CD4-positive, alpha-beta T cell treated with Interleukin-6 for 4 hours (primary cell): Measurements from ENCODE around the gene PLEKHH3.
A peak's percentile ranks its signal among the peaks of the same experiment; 100 is the strongest.
"Not testable (repeated sequence)": the region's sequence is repeated elsewhere in the genome, so short reads cannot be mapped to it uniquely, and the experiment has no call there.

Source experiments
- DNase-seq: peaks from one replicate; pipeline ENCODE4 v3.0.0-alpha.2; 2020; ENCODE audit warnings: mixed read lengths

Gene PLEKHH3

DNA sequence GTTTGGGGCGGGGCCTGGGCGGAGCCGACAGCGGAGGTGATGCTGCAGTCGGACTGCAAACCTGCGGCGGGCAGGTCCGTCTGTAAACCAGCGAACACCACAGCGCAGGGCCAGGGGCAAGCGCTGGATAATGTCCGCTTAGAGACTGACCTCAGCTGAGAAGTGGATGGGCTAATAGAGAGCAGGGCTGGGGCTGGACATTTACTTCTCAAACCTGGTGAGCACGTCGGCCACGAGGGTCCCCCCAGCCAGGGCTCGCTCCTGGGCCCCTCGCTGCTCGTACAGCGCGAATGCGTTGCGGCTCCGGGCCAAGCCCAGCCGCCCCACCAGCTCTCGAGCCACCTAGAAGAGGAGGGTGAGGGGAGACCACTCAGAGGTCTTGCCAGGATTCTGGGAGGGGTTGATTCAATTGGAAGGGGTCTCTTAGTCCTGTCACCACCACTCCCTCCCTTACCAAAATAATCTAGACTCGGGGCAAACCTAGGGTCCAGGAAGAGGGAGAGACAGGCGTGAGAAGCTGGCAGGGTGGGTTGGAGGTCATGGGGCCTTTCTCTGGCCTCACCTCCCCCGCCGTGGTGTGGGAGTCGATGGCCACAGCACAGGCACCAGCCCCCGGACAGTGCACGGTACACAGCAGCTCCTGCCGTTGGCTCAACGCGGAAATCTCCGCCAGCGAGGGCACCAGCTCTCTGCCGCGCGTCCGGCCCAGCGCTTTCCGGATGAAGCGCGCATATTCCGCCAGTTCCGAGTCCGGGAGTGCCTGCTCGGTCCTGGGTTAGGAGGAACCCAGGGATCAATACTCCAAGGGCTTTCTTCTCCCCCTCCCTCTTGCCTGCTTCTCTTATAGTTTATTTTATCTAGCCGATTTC lies 5.8 kb downstream of the PLEKHH3 start:
- peak; percentile 52 for DNase-seq

GRCh38 chr17:42669977-42670788 lies 6.6 kb downstream of the PLEKHH3 start:
- DNase-seq: peak; percentile 57

DNA sequence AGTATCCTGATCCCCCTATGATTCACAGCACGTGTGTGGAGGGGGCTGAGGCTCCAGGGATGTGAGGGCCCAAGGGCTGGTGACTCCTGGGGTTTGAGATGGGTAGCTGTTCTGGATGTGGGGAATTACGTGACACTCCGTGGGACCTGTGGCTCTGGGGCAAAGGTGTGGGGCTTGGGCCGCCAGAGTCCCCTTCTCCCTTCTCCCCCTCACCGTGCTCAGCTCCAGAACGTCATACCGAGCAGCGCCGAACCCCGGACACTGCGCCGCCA lies 7.2 kb downstream of the PLEKHH3 start:
- DNase-seq: no peak

DNA sequence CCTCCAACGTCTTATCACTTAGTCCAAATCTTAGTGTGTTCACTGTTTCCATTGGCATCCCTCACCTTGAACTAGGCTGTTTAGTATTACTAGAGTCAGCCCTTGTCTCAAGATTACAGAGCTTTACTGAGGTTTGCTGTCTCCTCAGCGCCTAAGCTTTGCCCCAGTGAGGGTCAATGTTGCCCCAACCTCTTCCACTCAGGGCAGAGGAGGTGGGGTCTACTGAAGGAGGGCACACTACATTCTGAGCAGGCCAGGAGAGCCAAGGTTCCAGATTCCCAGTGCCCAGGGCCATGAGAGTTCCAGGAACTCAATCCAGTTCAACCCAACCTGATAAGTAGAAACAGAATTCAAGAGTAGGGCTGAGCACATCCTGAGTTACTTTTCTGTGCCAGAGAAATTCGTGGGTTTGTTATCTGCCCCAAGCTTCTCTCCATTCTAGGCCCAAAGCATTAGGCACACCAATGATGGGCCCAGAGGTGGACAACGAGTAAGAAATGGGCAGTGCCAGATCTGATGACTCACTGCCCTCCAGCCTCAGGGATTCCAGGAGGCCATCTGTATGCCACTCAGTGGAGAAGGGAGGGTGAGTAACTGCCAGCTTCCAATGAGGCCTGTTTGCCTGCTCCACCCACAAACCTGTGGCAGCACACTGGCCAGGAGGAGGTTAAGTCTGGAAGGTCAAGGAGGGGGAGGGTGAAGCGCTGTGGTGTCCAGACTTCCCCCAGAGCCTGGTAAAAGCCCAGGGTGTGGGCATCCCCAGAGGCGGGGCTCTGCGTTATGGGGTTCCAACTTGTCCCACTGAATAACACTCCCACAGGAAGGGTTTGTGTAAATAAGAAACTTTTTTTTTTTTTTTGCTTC lies 9.5 kb downstream of the PLEKHH3 start:
- no peak for DNase-seq

GRCh38 chr17:42666126-42666525 lies 10.7 kb downstream of the PLEKHH3 start:
- DNase-seq: not testable (repeated sequence)

GRCh38 chr17:42665581-42666001 lies 11.2 kb downstream of the PLEKHH3 start:
- DNase-seq: no peak

DNA sequence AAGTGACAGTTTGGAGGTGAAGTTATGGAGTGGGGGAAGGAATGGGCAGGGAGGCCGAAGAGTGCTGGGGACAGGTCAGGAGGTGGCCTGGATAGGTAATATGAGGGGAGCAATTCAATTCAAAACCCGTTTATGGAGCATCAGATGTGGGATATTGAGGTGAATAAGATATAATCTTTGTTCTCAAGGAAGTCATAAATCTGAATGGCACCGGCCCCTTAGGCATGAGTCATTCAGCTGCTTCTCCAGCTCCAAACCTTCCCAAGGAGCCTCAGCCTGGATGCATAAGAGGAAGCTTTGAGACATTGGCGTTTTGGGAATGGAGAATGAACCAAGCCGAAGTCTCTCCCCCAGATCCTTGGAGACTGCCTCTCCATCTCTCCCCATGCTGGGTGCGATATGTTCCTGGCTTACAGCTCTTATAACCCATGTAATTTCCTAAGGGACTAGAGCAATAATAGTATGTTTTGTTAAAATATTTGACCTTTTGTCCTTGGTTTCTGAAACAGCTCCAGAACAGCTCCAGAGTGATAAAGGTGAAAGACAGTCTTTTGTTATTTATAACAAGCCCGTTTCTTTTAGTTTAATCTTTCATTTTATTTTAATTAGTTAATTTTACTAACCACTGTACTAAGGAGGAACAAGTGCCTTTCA lies 16.0 kb downstream of the PLEKHH3 start:
- no peak for DNase-seq

DNA sequence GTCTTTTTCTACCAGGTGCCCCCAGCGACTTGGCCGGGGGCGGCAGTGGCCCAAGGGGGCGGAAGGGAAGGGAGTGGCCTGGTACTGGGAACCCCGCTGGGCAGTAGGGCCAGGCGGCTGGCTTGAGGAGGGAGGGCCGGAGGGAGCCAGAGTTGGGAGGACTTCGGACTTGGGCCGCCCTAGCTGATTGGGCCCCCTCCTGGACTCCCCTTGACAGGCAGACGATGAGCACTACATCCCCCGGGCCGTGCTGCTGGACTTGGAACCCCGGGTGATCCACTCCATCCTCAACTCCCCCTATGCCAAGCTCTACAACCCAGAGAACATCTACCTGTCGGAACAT lies 16.9 kb downstream of the PLEKHH3 start:
- not testable (repeated sequence) for DNase-seq

- DNase-seq: peak; percentile 86
These were observed 17.5 kb downstream of the PLEKHH3 start, which contains the start of gene TUBG2 for GRCh38 chr17:42659079-42659931. Gene TUBG2 (plus strand): TSS chr17:42659284. CDS start chr17:42659504, 220 bp downstream.

DNA sequence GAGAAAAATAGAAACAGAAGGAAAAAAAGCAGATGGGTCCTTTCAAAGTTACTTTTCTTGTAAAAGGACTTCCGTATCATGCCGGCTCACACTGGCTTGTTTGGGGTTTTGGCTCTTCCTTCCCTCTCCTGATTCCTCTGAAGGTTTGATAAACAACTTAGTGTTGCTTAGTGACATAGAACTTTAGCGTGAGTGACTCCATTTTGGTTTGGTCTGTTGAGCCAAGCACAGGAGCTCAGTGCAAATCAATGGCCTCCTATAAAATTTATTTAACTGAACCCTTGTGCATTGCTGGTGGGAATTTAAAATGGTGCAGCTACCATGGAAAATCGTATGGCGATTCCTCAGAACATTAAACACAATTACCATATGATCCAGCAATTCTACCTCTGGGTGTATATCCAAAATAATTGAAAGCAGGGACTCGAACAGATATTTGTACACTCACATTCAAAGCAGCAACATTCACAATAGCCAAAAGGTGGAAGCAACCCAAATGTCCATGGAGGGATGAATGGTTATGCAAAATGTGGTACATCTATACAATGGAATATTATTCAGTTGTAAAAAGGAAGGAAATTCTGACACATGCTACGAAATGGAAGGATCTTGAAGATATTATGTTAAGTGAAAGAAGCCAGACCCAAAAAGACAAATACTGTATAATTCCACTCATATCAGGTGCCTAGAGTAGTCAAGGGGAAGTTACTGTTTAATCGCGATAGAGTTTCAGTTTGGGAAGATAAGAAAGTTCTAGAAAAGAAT lies 18.8 kb downstream of the PLEKHH3 start:
- DNase-seq: no peak

DNA sequence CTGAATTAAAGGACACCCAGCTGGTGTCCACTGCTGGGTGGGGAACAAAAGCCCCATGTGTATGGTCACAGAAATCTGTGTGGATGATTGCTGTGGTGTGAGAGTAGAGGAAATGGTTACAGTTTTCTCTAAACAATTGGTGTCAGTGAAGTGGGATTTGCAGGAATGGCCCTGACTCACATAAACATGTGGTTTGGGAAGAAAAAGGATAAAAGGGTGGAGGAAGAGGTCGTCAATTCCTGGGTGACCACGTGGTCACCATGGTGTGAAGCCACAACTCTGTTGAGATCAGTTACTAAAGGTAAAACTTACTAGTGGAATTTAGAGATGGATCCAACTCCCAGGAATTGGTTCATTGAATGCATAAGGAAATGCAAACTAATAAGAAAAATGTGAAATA lies 21.3 kb downstream of the PLEKHH3 start:
- DNase-seq: no peak

GRCh38 chr17:42653179-42654124 lies 23.3 kb downstream of the PLEKHH3 start:
- no peak for DNase-seq

DNA sequence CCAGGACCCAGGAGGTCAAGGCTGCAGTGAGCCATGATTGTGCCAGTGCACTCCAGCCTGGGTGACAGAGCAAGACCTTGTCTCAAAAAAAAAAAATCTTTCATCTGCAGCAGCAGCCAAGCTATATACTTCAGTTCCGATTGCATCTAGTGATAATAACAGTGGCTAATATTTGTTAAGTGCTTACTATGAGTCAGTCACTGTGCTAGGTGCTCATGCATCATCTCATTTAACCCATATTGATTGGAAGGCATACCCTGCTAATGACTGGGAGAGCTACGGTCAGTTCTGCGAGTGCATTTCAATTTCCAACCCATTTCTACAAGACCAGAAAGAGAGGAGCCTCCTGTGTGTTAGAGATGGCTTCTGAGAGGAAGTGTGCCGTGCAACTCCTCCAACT lies 25.4 kb downstream of the PLEKHH3 start:
- DNase-seq: no peak

DNA sequence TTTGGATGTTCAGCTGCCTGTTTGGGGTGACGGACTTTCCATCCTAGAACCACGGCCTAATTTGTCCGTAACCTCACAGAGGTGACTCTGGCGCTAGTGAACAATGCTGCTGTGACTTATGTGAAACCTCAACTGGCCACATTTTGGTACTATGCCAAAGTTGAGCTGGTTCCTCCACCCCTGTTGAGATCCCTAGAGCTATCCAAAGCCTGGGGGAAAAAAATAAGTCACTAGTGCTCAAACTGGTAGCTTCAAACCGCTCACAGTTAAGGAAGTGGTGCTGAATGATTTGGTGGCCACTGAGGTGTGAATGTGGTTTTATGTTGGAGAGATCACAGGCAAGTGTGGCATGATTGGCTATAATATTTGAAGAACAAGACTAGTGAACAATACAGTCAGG lies 29.0 kb downstream of the PLEKHH3 start:
- DNase-seq: no peak

- no peak for DNase-seq
These were observed 34.5 kb downstream of the PLEKHH3 start for GRCh38 chr17:42642336-42642735.

DNA sequence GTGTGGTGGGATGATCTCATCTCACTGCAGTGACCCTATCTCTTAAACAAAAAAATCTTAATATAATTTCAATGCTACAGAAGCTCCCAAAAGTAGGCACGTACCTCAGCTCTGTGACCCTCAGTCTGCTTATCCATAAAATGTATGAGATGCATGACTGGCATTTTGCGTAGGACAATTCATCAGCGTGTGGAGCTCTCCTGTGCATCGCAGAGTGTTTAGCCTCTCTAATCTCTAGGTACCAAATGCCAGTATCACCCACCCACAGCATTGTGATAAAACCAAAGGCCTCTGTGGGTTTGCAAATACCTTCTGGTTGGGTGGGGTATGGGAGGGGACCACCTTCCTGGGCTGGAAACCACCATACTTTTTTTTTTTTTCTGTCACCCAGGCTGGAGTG lies 36.7 kb downstream of the PLEKHH3 start:
- no peak for DNase-seq

GRCh38 chr17:42639525-42640113 lies 37.2 kb downstream of the PLEKHH3 start:
- DNase-seq: no peak

DNA sequence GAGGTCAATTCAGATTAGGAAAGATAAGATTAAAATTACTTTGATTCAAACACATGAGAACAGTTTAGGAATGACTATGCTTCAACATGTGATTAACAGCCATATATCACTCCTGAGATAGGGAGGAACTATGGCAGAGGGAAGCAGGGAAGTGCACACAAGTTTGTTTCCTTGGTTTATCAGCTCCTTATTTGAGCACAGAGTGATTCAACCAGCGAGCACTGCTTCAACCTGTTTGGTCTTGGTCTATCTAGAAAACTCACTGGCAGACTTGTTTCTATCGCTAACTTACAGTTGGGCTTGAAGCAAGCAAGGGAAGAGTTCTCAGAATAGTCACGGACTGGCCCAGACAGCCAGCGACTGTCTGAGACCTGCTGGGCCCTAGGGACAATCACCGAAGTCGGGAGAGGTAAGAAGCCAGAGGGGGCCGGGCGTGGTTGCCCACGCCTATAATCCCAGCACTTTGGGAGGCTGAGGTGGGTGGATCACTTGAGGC lies 43.8 kb downstream of the PLEKHH3 start:
- DNase-seq: no peak

- DNase-seq: no peak
These were observed 47.3 kb downstream of the PLEKHH3 start for GRCh38 chr17:42629411-42630009.
